CD1c-positive myeloid dendritic cell (primary cell): ENCODE data around the gene SLC35D1.
A peak's percentile ranks its signal among the peaks of the same experiment; 100 is the strongest.
"Not testable (repeated sequence)": the region's sequence is repeated elsewhere in the genome, so short reads cannot be mapped to it uniquely, and the experiment has no call there.

ENCODE experiments used
- DNase-seq: peaks from one replicate; pipeline ENCODE4 v3.0.0-alpha.2; 2016; ENCODE audit errors: extremely low spot score

SLC35D1 gene

GRCh38 chr1:66985835-66986234 lies 68.1 kb downstream of the SLC35D1 start:
- no peak for DNase-seq

DNA sequence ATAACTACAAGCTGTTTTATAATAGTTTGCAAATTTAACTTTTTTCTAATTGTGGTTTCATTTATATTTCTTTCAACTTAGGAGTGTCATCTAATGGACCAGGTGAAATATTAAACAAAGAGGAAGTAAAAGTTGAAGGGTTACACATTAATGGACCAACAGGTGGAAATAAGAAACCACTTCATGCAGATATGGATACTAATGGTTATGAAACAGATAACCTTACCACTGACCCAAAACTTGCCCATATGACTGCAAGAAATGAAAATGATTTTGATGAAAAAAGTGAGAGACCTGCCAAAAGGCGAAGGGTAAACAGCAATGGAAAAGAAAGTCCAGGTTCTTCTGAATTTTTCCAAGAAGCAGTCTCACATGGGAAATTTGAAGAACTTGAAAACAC lies 69.5 kb downstream of the SLC35D1 start:
- no peak for DNase-seq

DNA sequence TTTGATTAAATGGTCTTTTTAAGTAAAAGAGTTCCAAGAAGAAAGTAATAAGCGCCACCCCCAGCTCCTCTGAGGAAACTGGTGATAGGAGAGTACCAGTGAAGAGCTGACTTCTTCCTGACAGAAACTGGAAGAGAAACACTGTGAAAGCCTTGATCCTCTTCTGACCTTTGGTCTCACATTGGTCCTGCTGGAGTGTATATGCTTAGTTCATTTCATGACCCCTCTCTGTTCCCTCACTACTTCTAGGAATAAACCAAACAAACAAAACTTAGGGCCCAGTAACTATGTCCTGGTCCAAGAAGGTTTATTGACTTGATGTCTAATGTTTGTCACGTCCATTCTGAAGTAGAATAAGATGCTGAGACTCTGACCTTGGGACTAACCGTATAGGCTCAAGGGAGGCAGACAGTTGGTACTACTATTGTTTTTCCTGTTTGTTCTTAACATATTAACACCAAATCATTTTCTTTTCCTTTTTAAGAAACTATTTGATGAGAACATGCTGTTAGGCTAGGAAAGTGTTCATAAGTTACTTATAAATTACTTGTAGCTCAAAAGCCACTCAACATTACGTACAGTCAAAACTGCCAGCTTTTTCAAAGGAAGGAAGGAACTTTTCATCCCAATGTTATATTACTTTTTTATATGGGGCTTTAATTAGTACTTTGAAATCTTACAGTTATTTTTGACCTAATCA lies 71.2 kb downstream of the SLC35D1 start:
- DNase-seq: no peak

- DNase-seq: peak; percentile 6
Observed at GRCh38 chr1:66981679-66982078, 72.3 kb downstream of the SLC35D1 start.

- no peak for DNase-seq
Observed at GRCh38 chr1:66980745-66981367, 73.1 kb downstream of the SLC35D1 start.

DNA sequence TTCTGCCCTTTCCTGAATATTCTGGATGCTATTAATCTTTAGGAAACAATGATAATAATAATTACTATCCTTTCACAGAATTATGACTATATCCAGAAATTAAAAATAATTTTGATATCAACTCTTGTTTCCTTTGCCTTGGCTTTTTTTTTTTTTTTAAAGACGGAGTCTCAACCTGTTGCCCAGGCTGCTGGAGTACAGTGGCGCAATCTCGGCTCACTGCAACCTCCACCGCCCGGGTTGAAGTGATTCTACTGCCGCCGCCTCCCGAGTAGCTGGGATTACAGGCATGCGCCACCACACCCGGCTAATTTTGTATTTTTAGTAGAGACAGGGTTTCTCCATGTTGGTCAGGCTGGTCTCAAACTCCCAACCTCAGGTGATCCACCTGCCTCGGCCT lies 74.3 kb downstream of the SLC35D1 start:
- not testable (repeated sequence) for DNase-seq

GRCh38 chr1:66978201-66978600 lies 75.7 kb downstream of the SLC35D1 start:
- DNase-seq: no peak

GRCh38 chr1:66968574-66968973 lies 85.4 kb downstream of the SLC35D1 start:
- DNase-seq: no peak

DNA sequence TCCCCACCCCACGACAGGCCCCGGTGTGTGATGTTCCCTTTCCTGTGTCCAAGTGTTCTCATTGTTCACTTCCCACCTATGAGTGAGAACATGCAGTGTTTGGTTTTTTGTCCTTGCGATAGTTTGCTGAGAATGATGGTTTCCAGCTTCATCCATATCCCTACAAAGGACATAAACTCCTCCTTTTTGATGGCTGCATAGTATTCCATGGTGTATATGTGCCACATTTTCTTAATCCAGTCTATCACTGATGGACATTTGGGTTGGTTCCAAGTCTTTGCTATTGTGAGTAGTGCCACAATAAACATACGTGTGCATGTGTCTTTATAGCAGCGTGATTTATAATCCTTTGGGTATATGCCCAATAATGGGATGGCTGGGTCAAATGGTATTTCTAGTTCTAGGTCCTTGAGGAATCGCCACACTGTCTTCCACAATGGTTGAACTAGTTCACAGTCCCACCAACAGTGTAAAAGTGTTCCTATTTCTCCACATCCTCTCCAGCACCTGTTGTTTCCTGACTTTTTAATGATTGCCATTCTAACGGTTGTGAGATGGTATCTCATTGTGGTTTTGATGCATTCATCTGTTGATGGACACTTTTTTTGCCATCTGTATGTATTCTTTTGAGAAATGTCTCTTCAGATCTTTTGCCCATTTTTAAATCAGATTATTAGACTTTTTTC lies 87.6 kb downstream of the SLC35D1 start:
- DNase-seq: not testable (repeated sequence)

DNA sequence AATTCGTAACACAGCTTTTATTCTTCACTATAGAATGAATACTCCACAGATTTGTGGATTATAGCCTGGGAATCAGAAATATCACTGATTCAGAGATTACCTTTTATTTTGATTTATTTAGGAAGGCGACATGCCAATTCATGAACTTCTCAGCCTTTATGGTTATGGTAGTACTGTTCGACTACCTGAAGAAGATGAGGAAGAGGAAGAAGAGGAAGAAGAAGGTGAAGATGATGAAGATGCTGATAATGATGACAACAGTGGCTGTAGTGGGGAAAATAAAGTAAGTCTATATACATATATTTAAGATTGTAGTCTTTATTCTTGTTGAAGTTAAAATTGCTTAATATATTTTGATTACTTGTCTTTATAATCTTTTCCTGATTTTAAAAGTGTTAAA lies 96.0 kb downstream of the SLC35D1 start:
- no peak for DNase-seq

DNA sequence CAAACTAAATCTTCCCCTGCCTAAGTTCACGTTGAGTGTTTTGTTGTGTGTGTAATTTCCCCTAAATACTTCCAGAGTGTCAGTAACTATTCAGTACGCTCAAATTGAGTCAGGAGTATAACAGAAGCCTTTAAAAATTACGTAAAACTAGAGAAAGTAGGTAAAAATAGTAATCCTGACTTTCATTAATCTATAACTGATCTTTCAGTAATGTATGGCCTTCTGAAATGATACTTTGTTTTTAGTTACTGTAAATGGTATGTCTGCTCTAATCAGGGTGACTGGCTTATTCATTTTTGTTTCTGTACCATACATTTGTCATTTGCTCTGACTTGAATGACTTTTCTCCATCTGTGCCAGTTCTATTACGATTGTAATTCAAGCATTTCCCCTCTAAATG lies 99.7 kb downstream of the SLC35D1 start:
- DNase-seq: no peak

- no peak for DNase-seq
Observed at GRCh38 chr1:66951513-66951912, 102.4 kb downstream of the SLC35D1 start.
